ENCODE data around the gene GLI2.

GRCh38 chr2:120685974-120686297, 49.7 kb upstream of the GLI2 start:
- no peak for TF ChIP-seq POLR2A (IDR thresholded peaks at IDR 0.05)
- TF ChIP-seq CTCF (IDR thresholded peaks at IDR 0.05), result no peak
